D721Med (cell line): ENCODE results near the gene SRPX2.

Source experiments
- DNase-seq: peaks from one replicate; pipeline ENCODE4 v3.0.0; 2011; ENCODE audit warnings: low spot score; ENCODE audit not compliant: insufficient read length
- FAIRE-seq: peaks from 2 replicates; lab custom pipeline; 2011; peaks lifted over from hg19 to GRCh38; lab: Jason Lieb, UNC
- TF ChIP-seq, protein P1 (sequence below): IDR thresholded peaks from 2 replicates; pipeline ENCODE4 v1.5.1; 2012; ENCODE audit warnings: mild to moderate bottlenecking, control low read depth; ENCODE audit not compliant: insufficient read depth; ENCODE audit errors: missing control alignments

SRPX2 gene

DNA sequence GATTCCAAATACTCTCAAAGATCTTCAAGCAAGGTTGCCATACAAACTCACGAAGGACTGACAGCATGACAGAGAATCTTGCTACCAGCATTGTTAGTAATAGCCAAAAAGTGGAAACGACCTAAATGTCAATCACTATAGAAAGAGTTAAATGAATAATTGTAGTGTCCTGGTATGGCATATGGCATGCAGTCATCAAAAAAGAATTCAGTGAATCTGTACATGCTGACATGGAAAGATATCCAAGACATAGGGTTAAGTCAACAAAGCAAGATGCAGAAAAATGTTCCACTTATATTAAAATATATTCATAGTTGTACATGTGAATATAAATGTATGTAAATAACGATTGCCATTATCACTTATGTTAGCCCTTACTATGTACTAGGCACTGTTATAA, 37.6 kb downstream of the SRPX2 start:
- TF ChIP-seq, protein P1, sequence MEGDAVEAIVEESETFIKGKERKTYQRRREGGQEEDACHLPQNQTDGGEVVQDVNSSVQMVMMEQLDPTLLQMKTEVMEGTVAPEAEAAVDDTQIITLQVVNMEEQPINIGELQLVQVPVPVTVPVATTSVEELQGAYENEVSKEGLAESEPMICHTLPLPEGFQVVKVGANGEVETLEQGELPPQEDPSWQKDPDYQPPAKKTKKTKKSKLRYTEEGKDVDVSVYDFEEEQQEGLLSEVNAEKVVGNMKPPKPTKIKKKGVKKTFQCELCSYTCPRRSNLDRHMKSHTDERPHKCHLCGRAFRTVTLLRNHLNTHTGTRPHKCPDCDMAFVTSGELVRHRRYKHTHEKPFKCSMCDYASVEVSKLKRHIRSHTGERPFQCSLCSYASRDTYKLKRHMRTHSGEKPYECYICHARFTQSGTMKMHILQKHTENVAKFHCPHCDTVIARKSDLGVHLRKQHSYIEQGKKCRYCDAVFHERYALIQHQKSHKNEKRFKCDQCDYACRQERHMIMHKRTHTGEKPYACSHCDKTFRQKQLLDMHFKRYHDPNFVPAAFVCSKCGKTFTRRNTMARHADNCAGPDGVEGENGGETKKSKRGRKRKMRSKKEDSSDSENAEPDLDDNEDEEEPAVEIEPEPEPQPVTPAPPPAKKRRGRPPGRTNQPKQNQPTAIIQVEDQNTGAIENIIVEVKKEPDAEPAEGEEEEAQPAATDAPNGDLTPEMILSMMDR: no peak
- FAIRE-seq: no peak

DNA sequence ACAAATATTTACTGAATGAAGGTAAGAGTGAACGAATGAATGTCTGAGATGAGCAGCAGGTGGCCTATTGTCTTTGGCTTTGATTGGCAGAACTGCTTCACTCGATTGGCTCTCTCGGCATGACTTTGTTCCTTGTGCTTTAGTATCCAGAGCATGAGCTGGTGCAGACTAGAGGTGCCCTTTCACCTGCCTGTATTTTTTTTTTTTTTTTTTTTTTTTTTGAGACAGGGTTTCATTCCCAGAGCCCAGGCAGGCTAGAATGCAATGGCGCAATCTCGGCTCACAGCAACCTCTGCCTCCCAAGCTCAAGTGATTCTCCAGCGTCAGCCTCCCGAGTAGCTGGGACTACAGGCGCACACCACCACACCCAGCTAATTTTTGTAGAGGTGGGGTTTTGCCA, 38.9 kb downstream of the SRPX2 start:
- TF ChIP-seq, protein P1: no peak
- DNase-seq: no peak
- FAIRE-seq: no peak

More for the DNA sequence above, 37.6 kb downstream of the SRPX2 start:
- DNase-seq: no peak

DNA sequence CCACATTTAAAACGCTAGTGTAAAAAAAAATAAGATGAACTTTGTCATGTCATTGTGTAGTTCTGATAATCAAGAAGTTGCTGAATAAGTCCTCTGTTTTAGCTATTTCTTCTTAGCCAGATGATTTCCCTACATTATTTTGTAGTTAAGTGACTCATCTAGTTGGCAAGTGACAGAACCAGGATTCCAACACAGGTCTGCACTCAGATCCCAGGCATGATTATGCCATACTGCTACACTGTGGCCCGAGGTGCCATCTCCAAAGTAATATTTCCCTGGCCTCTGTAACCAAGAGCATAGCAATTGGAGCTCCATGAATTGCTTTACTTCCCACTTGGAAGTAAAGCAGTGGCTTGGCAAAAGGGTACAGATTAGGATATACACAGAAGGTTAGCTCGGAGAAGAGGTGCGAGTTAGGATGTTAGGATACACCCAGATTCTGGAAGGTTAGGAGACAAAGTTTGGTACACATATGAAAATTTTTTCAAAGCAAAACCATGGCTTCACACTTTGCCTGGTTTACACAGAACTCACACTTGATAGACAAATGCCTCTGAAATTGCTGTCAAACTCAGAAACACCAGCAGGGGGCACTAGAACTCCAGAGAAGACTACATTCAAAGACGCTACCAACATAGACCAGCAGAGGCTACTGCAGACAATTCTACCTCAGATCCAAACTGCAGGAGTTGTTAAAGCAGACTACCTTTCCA, 41.4 kb downstream of the SRPX2 start:
- TF ChIP-seq, protein P1: peak; percentile 64
- FAIRE-seq: peak; percentile 83
- peak; percentile 24 for DNase-seq

DNA sequence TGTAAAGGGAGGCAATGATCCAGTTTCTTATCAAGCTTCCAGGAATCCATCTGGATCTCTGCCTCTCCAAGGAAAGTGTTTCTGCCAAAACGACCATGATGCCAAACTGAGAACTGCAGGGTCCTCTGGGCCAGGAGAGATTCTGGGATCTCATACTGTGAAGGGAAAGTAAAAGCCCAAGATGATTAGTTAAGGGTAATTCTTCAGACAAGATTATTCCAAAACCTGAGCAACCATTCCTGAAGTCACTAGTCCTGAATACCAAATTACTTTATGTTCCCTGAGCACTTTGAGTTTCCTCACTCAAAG, 42.0 kb downstream of the SRPX2 start:
- FAIRE-seq: no peak
- DNase-seq: no peak
- TF ChIP-seq, protein P1: no peak

DNA sequence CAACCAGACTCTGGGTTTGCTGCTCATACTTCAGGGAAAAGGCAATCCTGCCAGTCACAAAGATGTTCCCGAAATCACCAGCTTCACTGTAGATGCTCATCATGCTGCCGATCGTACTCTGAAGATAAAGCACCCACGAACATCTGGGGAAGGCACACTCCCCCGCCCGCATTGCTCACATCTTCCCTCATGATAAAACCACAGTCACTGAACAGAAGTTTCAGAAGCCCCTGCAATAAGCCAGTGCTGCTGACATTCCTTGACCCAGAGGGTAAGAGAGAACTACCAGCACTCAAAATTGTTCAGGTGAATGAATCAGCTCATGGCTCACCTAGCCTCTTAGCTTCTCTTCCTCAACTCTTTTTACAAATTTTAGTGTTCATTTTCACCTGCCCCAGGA, 43.1 kb downstream of the SRPX2 start:
- no peak for FAIRE-seq
- no peak for DNase-seq
- TF ChIP-seq, protein P1: no peak

DNA sequence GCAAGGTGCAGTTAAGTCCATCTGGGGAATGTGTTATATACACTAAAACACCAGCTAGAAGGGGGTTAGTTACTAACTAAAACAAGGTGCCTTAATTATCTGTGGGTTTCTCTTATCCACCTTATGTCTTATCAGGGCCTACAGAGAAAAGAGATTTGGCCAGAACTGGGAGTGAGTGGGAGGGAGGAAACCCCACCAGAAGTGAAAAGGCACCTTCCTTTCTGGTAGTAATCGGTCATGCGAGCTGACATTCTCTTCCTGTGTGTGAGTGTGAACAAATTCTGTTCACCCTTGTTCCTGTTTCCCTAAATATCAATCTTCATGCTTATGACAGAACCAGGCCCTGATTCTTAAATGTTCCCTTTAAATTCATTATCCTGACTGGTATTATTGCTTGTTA, 43.5 kb downstream of the SRPX2 start:
- TF ChIP-seq, protein P1: no peak
- DNase-seq: no peak
- no peak for FAIRE-seq

DNA sequence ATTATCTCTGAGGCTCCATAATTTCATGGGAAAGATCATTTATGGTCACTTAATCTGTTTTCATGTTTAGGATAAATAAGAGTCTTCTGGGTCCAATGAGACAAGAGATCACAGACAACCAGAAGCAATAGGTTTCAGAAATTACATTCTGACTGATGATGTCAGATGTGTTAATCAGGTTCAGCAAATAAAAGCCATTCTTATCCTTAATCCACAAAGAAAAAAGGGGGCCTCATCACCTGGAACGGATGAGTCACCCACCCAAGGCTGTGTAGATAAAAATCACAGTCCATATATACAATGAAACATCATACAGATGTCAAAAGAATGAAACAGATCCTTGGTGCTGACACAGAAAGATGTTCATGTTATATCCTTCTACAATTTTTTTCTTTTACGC, 51.3 kb downstream of the SRPX2 start:
- TF ChIP-seq, protein P1: no peak
- FAIRE-seq: no peak
- DNase-seq: no peak
